ENCODE results near the gene IFT88.

GRCh38 chr13:20667857-20668437 lies 101.0 kb downstream of the IFT88 start:
- no peak for TF ChIP-seq NFIC (IDR thresholded peaks at IDR 0.05)
- no peak for TF ChIP-seq REST (IDR thresholded peaks at IDR 0.05; ENCODE audit: low read depth)

All from Ishikawa (cell line).